ENCODE data around the gene GEMIN2. TPM values are rescaled to one million over a fixed set of nuclear protein-coding genes. Genes with fewer than 3 reads are reported as not detected.

Gene GEMIN2
- 20.5 to 28.6 TPM (median 24.5 TPM) in 5 replicates for total RNA-seq (2022; extraction: Qiagen RNA extraction; ENCODE audit: low read depth)

GRCh38 chr14:39114073-39114838 is at the start of gene GEMIN2:
GEMIN2 (plus strand) TSS chr14:39114323; CDS start chr14:39114339, 16 bp downstream.

GRCh38 chr14:39102969-39103957 is 10.9 kb upstream of the GEMIN2 start, which contains the start of gene SEC23A:
SEC23A (minus strand) TSS chr14:39103235; CDS start chr14:39096118, 7,117 bp downstream.

GRCh38 chr14:39174560-39175444 is 60.7 kb downstream of the GEMIN2 start, which contains the start of gene PNN:
PNN (plus strand) TSS chr14:39175254; CDS start chr14:39175280, 26 bp downstream.

Other genes with a start within 250 kb of the GEMIN2 start
- 55.3 to 89.1 TPM (median 82.6 TPM) in 5 replicates for gene SEC23A, start 11.1 kb upstream of the GEMIN2 start, total RNA-seq (2022; extraction: Qiagen RNA extraction; ENCODE audit: low read depth)
- 12.2 to 16.8 TPM (median 13.6 TPM) in 5 replicates for gene TRAPPC6B, start 56.0 kb downstream of the GEMIN2 start, total RNA-seq (2022; extraction: Qiagen RNA extraction; ENCODE audit: low read depth)
- 44.9 to 63.7 TPM (median 49.0 TPM) in 5 replicates for gene PNN, start 60.9 kb downstream of the GEMIN2 start, total RNA-seq (2022; extraction: Qiagen RNA extraction; ENCODE audit: low read depth)
- 18.0 to 23.9 TPM (median 21.8 TPM) in 5 replicates for gene MIA2, start 119.6 kb downstream of the GEMIN2 start, total RNA-seq (2022; extraction: Qiagen RNA extraction; ENCODE audit: low read depth)